Fibroblast of villous mesenchyme (primary cell): ENCODE data around the gene SPATA31E1. TPM values are rescaled to one million over a fixed set of nuclear protein-coding genes. Genes with fewer than 3 reads are reported as not detected.
A peak's percentile ranks its signal among the peaks of the same experiment; 100 is the strongest.

Experiments
- DNase-seq: peaks from one replicate; pipeline ENCODE4 v3.0.0-alpha.2; 2010; ENCODE audit warnings: low read depth
- H3K4me3 ChIP-seq: 2 replicates; pipeline ENCODE4 v1.5.1; 2011; ENCODE audit warnings: low read depth, mild to moderate bottlenecking, low read length
- CTCF ChIP-seq: IDR thresholded peaks from 2 replicates; pipeline ENCODE4 v1.5.1; 2012; ENCODE audit warnings: low read depth, mild to moderate bottlenecking, low read length; ENCODE audit not compliant: insufficient read depth
- total RNA-seq: library from RNA; depleted of rRNA; stranded (reverse); fragments of >200 nt; gene quantifications from 2 replicates; pipeline ENCODE4 v1.2.3, GENCODE V29; 2012

SPATA31E1 gene
- total RNA-seq, 1 donor = not detected

- no peak overlapping the region for H3K4me3 ChIP-seq
- DNase-seq = no peak
- TF ChIP-seq CTCF = peak; percentile 23
Observed at GRCh38 chr9:87883990-87884389, 1.3 kb downstream of the SPATA31E1 start.

GRCh38 chr9:87884578-87885459 lies 2.1 kb downstream of the SPATA31E1 start:
- H3K4me3 ChIP-seq = no peak overlapping the region
- TF ChIP-seq CTCF = no peak

GRCh38 chr9:87885484-87886189 lies 3.0 kb downstream of the SPATA31E1 start:
- H3K4me3 ChIP-seq = no peak overlapping the region
- no peak for TF ChIP-seq CTCF
- no peak for DNase-seq

More at GRCh38 chr9:87884578-87885459, 2.1 kb downstream of the SPATA31E1 start:
- no peak for DNase-seq

- TF ChIP-seq CTCF = no peak
- H3K4me3 ChIP-seq = no peak overlapping the region
- DNase-seq = no peak
Observed at GRCh38 chr9:87886210-87886932, 3.7 kb downstream of the SPATA31E1 start.

GRCh38 chr9:87886933-87887505 lies 4.3 kb downstream of the SPATA31E1 start:
- no peak for TF ChIP-seq CTCF
- no peak overlapping the region for H3K4me3 ChIP-seq
- DNase-seq = no peak
